ENCODE measurements around the gene EXD2. TPM values are rescaled to one million over a fixed set of nuclear protein-coding genes. Genes with fewer than 3 reads are reported as not detected.

The EXD2 gene
- total RNA-seq, 1 experiment from 2014 or later, result 9.5 TPM

GRCh38 chr14:69266572-69267345 is 75.5 kb downstream of the EXD2 start:
- CTCF ChIA-PET, result no interaction called here
- in situ Hi-C loops (cut with HindIII; ENCODE audit: low pct_unique_long_range_greater_than_20kb, low sequenced_read_pairs), result no loop called here

DNA sequence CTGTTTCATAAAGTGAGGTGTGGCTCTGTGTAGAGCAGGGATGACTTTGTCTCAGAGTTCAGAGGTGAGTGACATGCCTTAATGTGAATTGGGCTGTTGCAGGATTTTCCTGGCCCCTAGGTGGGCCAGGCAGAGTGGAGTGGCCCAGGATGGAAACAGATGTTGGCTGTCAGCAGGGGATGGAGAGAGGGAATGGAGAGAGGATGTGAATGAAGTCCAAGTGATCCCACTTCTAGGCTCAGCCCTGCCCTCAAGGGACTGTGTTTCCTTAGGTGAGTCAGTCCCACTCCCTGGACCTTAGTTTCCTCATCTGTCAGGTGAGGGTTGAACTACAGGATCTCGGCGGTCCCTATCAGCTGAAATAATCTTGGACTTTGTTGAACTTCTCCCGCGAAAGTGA is 76.2 kb downstream of the EXD2 start:
- BruUV-seq (replicated peaks), result no TSS peak
- DNase-seq (ENCODE audit: low read depth, low spot score) (no peak), ATAC-seq (no peak)
- Histone ChIP-seq H3K27me3 (ENCODE audit: control insufficient read depth, insufficient read depth, low read length) (no peaks in the 10 kb centered on the region), H3K4me3 (ENCODE audit: low read depth in 2 of 2, low read length in 2 of 2) (no peak overlapping the region), H3K9me3 (ENCODE audit: control insufficient read depth, insufficient read depth, low read depth, low read length) (no peaks in the 10 kb centered on the region), H3K27ac (ENCODE audit: low read length) (no peak overlapping the region), H3K4me1 (ENCODE audit: control insufficient read depth, insufficient read depth, low read length) (no peaks in the 10 kb centered on the region), H3K36me3 (ENCODE audit: control insufficient read depth, insufficient read depth, low read length) (no peaks in the 10 kb centered on the region)
- CTCF ChIA-PET, result no interaction called here
- TF ChIP-seq, protein P1, sequence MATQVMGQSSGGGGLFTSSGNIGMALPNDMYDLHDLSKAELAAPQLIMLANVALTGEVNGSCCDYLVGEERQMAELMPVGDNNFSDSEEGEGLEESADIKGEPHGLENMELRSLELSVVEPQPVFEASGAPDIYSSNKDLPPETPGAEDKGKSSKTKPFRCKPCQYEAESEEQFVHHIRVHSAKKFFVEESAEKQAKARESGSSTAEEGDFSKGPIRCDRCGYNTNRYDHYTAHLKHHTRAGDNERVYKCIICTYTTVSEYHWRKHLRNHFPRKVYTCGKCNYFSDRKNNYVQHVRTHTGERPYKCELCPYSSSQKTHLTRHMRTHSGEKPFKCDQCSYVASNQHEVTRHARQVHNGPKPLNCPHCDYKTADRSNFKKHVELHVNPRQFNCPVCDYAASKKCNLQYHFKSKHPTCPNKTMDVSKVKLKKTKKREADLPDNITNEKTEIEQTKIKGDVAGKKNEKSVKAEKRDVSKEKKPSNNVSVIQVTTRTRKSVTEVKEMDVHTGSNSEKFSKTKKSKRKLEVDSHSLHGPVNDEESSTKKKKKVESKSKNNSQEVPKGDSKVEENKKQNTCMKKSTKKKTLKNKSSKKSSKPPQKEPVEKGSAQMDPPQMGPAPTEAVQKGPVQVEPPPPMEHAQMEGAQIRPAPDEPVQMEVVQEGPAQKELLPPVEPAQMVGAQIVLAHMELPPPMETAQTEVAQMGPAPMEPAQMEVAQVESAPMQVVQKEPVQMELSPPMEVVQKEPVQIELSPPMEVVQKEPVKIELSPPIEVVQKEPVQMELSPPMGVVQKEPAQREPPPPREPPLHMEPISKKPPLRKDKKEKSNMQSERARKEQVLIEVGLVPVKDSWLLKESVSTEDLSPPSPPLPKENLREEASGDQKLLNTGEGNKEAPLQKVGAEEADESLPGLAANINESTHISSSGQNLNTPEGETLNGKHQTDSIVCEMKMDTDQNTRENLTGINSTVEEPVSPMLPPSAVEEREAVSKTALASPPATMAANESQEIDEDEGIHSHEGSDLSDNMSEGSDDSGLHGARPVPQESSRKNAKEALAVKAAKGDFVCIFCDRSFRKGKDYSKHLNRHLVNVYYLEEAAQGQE (IDR thresholded peaks at IDR 0.05; ENCODE audit: insufficient read depth in 1 of 2, low read depth in 2 of 2, low read length in 1 of 2), result no peak
- no peak for TF ChIP-seq SIN3A (IDR thresholded peaks at IDR 0.05; ENCODE audit: borderline replicate concordance, insufficient read depth, low read depth, low read length)
- TF ChIP-seq TCF7L2 (IDR thresholded peaks at IDR 0.05; ENCODE audit: low read depth, low read length), result no peak
- no peak for TF ChIP-seq CTCF (IDR thresholded peaks at IDR 0.05)
- intact Hi-C loops (cut with micrococcal nuclease; ENCODE audit: unreplicated experiment) (loop anchor here (10.0 kb wide), 1 partner anchor 77 kb away; no protein-coding TSS in a partner anchor), in situ Hi-C loops (cut with HindIII; ENCODE audit: low pct_unique_long_range_greater_than_20kb, low sequenced_read_pairs) (no loop called here)
- POLR2A ChIA-PET, result no interaction called here

More at GRCh38 chr14:69266572-69267345, 75.5 kb downstream of the EXD2 start:
- DNase-seq (ENCODE audit: low read depth, low spot score), result no peak
- no peak overlapping the region for H3K27ac ChIP-seq (ENCODE audit: low read length)
- intact Hi-C loops (cut with micrococcal nuclease; ENCODE audit: unreplicated experiment), result loop anchor here (10.0 kb wide), 1 partner anchor 78 kb away; no protein-coding TSS in a partner anchor
- POLR2A ChIA-PET, result no interaction called here
- TF ChIP-seq SIN3A (IDR thresholded peaks at IDR 0.05; ENCODE audit: borderline replicate concordance, insufficient read depth, low read depth, low read length), result no peak
- TF ChIP-seq, protein P1 (IDR thresholded peaks at IDR 0.05; ENCODE audit: insufficient read depth in 1 of 2, low read depth in 2 of 2, low read length in 1 of 2), result no peak
- no peak for TF ChIP-seq POLR2AphosphoS5 (IDR thresholded peaks at IDR 0.05; ENCODE audit: low read depth, low read length)
- no peaks in the 10 kb centered on the region for H3K27me3 ChIP-seq (ENCODE audit: control insufficient read depth, insufficient read depth, low read length)
- no peaks in the 10 kb centered on the region for H3K4me1 ChIP-seq (ENCODE audit: control insufficient read depth, insufficient read depth, low read length)
- H3K9me3 ChIP-seq (ENCODE audit: control insufficient read depth, insufficient read depth, low read depth, low read length), result no peaks in the 10 kb centered on the region
- no peak for ATAC-seq
- H3K36me3 ChIP-seq (ENCODE audit: control insufficient read depth, insufficient read depth, low read length), result no peaks in the 10 kb centered on the region
- BruUV-seq (replicated peaks), result no TSS peak
- no peak overlapping the region for H3K4me3 ChIP-seq (ENCODE audit: low read depth in 2 of 2, low read length in 2 of 2)

Measured in Panc1 (cell line).